Measurements from ENCODE around the gene DENND1A.
"Not testable (repeated sequence)": the region's sequence is repeated elsewhere in the genome, so short reads cannot be mapped to it uniquely, and the experiment has no call there.

The DENND1A gene

DNA sequence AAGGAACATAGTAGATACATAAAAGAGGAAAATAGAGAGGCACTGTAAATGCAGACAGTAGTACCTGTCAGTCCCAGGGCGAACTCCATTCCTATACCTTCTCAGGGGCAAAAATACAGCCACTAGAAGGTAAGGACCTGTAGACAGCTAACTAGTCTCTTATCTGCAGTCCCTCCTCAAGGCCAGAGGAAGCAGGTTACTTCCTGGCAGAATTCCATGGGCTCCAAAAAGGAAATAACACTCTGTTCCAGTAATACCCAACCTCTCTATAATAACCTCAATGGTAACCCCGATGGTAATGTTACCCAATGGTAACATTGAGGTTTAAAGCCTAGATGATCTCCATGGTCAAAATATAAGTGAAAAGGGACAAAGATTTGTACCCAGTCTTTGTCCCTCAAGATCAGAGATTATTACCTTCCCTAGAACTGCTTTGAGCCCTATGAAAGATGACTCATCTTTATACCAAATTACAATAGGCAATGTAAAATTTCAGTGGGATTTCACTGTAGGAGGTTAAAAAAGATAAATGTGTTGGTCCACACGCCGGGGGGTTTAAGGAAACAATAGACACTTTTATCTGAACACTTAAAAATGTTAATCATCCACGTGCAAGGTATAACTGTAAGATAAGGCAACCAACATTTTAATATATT is 113.0 kb downstream of the DENND1A start:
- DNase-seq (ENCODE audit: low read depth): no peak

DNA sequence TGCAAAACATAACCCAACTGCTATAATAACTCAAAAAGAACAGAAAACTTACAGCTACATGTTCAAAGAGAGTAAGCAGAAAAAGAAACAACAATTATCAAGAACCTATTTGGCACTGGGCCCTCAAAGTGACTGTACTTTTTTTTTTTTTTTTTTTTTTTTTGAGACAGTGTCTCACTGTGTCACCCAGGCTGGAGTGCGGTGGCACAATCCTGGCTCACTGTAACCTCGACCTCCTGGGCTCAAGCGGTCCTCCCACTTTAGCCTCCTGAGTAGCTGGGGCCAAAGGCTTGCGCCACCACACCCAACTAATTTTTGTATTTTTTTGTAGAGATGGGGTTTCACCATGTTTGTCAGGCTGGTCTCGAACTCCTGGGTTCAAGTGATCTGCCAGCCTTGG is 114.1 kb downstream of the DENND1A start:
- not testable (repeated sequence) for DNase-seq (ENCODE audit: low read depth)

DNA sequence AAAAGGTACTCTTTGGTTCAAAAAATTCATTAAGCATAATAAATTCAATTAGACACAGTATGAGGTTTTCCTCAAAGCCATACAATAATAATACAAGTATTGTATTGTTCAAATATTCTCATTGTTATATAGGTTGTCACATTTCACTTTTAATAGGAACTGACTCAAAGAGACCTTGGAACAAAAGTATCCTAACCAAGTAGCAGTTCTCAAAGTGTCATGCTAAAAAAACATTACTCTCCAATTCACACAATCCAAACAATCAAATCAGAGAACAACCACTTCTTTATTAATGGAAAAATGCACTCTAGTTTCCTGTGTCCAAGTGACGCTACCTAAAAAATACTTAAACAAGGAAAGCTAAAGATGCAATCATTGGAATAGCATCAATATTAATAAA is 115.4 kb downstream of the DENND1A start:
- DNase-seq (ENCODE audit: low read depth): no peak

DNA sequence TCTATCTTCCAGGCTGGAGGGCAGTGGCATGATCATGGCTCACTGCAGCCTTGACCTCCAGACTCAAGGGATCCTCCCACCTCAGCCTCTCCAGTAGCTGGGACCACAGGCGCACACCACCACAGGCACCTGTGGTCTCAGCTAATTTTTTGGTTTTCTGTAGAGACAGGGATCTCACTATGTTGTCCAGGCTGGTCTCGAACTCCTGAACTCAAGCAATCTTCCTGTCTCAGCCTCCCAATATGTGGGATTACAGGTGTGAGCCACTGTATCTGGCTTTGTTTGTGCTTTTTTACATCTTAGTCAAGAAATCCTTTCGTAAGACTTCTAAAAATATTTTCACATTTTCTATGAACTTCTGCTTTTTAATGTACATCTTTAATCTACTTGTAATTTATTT is 116.9 kb downstream of the DENND1A start:
- DNase-seq (ENCODE audit: low read depth): no peak

DNA sequence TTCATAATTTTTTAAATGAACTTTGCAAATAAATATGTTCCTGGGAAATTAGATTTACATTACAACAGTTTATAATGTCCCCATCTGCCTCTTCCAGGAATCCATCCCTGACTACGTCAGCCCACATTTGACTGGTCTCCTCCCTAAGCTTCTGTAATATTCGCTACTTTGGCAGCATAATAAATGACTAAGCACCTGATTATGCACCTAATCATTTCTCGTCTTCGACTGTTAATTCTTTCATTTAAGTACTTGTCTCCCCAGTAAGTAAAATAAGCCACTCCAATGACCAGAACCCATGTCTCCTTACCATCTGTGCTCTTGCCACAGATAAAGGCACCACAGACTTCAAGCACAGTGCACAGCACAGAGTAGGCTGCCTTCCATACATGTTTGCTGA is 122.7 kb downstream of the DENND1A start:
- no peak for DNase-seq (ENCODE audit: low read depth)

DNA sequence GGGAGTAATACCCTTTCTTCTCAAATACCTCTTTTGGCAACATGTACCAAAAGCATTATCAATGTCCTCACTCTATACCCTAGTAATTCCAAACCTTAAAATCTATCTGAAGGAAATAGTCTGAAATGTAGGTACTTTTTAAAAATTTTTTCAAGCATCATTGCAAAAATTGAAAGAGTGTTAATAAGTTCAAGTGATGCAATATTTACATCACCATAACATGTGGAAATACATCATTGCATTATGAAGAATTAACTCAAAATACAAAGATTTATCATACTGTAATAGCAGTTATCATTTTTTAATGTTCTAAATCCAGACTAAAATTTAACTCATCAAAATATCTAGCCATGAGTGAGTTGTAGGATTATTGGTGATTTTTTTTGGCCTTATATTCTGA is 123.1 kb downstream of the DENND1A start:
- DNase-seq (ENCODE audit: low read depth): no peak

DNA sequence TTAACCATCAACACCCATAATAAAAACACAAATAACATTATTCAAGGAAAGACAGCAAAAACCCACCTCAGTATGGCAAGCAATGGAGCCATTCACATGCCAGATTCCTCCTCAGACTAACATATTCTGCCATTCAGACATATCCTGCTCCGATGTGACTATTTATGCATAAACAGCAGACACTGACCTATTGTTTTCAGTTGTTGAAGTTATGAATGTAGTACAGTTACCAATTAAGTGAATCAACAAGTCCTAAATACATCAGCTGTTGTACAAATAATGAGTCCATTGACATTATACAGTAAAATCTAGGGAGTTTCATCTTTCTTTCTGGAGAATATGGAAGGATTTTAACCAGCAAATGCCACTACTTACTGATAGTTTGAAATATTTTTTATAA is 131.7 kb downstream of the DENND1A start:
- no peak for DNase-seq (ENCODE audit: low read depth)

DNA sequence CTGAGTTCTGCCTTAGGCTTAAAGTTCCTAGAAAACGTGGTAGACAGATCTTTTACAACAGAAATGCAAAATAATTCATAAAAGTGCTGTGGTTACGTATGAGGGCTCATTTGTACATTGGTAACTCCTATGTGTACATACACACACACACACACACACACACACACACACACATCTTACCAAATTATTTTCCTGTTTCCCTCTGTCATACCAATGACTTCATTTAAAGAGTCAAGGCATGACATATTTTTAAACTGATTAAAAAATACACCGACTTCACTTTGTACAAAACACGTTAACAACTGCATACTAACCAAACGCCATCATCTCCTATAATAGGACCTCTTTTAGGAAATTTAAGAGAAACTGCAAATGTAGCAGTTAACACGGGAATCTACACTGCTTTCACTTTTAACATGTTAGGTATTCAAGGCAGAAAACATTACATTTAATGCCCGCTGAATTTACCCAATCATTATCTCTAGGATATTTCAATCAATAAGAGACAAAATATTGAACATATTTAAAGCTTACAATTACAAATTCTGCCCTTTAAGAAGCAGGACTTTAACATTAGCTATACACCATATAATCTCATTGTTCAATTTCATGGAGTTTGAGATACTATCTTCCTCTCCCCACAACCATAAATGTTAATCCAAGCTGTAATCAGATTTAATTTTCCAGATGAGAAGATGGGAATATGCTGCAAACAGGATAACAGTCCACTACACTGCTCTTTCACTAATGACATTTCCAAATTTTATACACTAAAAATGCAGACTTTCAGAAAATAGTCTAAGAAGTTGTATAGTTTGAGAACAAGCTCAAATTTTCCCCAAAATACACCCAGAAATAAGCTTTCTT is 133.1 kb downstream of the DENND1A start:
- no peak for DNase-seq (ENCODE audit: low read depth)

DNA sequence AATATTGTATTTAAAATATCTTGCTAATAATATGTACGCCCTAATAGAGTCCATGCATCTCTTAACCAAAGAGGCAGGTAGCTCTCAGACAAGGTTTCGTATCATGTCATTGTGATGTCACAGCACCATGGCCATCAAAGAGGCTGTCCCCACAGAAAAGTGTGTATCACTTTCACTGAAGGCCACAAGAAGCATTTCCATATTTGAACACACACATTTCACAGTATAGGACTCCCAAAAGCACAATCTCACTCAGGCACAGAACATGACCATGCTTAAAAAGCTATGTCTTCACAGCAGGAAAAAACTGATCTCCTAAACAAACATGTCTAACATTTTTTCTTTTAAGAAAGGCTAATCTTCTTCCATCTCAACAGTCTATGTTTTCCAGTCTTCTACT is 133.8 kb downstream of the DENND1A start:
- DNase-seq (ENCODE audit: low read depth): no peak

DNA sequence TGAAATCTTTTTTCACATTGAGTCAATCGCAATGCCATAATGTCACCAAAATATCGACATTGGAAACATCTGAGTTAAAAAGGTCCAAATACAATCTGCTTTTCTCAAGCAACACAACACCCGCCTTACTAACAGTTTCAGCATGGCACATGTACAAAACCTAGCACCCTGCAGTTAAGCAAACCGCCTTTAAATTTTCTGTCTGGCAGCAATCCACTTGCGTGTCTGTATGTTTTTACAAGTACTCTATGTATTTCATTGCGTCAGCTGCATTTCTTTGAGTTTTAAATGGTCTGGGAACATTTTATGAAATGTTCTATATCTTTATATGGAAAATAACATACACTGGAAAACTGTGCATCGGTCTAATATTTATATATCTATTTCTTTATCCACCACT is 134.6 kb downstream of the DENND1A start:
- no peak for DNase-seq (ENCODE audit: low read depth)

DNA sequence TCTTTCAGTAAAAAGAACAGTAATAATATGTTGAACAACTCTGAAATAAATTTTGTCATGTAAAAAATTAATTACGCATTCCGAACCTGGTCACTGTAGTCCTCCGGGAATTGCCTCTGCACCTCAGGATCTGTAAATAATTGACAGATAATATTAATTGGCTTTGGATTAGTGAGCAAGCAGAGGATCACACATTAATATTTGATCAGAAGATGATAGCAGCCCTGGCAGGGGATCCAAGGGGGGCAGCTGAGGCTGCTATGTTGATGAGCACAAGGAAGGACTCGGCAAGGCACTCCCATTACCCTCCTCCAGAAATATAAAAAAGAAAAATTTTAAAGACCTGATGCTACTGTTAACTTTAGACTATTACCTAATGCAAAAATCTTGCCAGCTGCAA is 137.4 kb downstream of the DENND1A start:
- no peak for DNase-seq (ENCODE audit: low read depth)

DNA sequence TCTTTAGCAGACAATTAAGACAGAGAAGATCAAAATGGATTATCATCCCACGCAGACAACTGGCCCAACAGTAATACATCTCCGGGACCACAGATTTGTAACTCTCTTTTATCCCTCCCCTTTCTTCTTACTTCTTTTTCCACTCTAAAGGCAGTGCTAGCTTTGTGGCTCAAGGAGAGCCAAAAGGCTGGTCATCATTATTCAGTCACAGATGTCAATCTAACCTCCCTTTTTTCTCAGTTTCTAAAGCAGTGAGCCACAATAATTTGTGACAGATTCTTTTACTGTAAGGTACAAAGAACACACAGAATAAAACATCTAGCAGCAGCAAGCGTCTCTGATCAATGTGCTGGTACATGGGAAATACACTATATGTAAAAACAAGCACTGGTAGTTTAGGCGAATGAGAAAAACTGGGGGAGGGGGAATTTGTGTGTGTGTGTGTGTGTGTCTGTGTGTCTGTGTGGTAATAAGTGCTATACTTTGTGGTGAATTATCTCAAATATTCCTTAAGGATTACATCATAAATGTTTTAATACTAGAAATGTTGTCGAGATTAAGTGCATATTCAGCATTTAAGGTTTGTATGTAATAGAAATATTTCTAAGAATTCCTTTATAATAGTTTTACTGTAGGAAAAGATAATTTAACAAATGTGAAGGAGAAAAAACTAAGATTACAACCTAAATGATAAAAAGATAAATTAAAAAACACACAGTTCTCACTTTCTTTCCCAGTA is 140.2 kb downstream of the DENND1A start:
- DNase-seq (ENCODE audit: low read depth): no peak

DNA sequence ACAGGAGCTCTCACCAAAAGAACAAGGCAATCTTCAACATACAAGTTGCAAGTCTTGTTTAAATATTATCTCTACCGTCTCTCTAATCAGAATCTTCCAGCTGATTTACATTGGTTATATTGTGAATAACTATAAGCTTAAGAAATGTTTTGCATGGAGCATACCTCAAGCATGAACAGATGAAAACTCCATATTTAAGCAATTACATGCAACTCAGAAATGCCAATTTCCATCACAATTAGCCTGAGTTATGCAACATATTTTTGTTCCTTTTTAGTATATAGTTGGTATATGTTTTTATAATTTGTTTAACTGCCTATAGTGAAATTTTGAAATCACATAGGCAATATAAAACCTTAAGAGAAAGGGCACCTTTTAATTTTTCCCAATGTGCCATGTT is 142.5 kb downstream of the DENND1A start:
- no peak for DNase-seq (ENCODE audit: low read depth)

DNA sequence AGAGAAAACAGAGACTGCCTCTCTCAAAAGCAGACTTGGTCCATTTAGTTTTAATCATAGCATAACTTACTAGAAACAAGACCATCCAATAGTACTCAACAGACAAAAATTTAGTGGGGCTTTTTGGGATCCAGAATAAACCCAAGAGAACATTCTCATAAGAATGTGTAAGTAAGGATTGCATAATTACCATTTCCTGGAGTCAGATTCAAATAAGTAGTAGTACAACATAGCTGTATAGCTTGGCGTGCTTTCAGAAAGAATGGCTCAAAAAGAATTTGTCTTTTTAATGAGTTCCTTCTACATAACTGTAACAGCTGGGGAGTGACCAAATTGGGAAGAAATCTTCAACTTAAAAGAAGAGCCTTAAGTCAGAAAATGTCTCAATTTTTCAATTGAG is 145.4 kb downstream of the DENND1A start:
- no peak for DNase-seq (ENCODE audit: low read depth)

DNA sequence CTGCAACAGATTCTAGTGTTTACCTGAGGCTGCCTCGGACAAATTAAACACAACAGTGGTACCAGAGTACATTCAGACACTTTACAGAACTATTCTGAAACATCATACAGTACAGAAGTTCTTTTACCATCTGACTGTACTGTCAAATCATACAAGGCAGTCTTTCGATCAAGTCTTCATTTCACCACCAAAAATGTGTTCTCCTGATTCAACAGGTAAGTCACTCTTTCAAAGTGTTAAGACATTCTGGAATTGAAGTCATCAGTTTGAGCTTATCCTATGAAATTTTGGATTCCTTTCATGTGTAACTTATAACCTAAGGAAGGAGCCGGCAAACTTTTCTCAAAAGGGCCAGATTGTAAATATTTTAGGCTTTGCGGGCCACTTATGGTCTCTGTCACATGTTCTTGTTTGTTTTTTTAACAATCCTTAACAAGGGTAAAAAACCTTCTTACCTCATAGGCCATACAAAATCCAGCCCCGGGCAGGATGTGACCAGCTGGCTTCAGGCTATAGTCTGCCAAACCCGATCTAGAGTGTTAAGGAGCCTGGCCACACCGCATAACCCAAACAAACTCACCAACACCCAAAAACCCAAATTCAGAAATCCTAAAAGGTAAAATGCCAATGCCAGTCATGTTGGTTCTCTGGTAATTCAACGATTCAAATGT is 151.6 kb downstream of the DENND1A start:
- no peak for DNase-seq (ENCODE audit: low read depth)

DNA sequence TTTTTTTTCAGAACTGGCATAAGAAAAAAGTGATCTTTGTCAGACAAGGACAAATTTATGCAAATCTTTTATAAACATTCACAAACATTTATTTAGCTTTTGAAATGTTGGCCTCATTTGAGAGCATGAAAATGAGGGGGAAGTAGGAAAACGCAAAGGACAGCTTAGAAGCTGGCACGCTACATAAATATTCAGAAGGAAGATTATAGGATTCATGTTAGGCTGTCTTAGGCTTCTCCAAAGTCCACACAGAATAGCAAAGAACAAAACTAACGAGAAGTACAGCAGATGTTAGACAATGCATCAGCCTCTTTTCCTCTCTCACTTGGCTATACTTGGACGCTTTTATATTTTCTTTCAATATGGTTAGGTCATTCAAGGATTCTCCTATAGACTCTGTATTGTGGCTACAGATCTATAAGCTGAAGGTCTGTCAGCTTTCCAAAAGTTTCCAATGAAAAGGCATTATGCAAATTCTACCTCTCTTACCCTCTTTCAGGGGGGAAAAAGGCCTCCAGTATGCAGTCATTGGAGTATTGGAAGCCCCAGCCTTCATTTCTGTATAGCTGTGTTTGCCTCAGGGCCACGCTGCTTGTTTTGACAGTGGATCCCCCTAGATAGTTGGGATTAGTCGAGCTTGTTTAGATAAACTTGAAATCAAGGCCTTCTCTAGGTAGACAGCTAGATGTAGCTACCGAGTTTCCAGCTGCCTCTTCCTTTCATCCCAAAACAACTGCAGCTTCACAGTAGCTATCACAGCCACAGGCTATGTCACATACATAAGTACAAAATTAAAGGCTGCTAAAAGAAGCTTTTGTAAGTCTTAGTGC is 153.0 kb downstream of the DENND1A start:
- no peak for DNase-seq (ENCODE audit: low read depth)

DNA sequence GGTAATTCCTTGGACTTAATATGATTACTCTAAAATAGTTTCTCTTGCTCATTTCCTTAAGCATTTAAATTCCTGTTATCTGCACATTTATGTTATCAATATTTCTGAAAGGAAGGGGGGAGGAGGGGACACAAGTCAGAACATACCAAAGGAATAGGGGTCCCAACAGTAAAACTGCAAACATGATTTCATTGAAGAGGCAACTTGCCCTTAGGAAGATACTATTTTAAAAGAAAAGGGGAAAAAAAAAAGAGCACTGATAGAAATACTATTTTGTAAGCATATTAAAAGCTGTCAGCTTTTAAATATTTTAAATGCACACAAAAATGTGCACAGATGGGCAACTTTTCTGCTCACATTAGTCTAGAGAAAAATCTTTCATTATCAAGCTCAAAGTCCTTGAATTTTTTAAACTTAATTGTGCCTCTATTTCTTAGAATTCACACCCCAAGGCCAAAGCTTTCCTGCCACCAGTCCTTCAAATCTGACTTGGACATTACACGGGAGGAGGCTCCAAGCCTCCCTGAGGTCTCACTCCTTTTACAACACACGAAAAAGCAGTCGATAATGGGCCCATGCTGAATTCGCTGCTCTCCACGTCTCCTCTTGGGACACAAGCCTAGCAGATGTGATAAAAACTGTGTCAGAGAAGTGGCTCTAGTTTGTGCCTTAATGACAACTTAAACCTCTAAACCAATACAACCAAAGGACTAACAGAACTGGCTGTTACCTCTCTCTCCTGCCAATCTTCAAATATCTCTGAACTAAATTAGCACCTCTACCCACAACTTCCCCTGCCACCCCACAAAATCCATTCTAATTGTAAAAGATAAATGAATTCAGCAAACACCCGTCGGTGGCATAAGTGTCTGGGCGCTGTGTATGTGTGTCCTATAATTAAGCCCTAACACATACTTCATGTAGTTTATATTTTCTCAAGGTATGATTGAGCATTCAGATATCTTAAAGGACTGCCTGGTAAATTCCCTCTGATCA is 154.3 kb downstream of the DENND1A start:
- DNase-seq (ENCODE audit: low read depth): no peak

DNA sequence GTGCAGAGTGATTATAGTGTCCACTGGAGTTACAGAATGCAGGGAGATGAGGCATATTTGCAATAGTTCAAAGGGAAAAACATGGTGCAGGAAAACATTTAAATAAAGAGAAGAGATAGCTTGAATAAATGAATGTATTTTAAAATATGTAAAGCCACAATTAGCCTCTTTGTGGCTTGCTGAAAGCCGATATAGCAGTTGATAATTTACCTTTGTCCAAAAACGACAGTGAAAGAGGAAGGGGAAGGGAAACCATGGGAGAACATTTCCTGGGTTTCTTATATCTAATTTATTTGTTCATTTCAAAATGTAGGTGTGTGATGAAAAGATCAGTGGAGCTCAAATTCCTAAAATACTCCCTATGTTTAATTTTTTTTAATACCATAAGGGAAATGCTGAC is 156.1 kb downstream of the DENND1A start:
- DNase-seq (ENCODE audit: low read depth): no peak

DNA sequence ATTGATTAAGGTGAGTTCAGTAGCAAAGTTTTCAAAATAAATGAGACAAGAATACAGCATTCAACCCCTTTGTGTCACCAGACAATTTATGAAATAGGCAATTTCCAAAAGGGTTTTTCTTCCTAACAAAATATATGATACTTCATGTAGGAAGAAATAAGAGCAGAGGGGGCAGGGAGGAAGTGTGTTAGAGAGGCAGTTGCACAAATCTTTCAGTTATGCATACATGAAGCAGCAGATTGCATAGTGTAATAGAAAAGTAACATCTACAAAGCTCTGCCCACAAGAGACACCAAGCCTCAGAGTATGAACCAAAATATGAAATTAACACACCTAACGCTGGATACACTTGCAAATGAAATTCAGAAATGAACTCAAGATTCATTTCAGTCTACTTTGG is 157.0 kb downstream of the DENND1A start:
- no peak for DNase-seq (ENCODE audit: low read depth)

DNA sequence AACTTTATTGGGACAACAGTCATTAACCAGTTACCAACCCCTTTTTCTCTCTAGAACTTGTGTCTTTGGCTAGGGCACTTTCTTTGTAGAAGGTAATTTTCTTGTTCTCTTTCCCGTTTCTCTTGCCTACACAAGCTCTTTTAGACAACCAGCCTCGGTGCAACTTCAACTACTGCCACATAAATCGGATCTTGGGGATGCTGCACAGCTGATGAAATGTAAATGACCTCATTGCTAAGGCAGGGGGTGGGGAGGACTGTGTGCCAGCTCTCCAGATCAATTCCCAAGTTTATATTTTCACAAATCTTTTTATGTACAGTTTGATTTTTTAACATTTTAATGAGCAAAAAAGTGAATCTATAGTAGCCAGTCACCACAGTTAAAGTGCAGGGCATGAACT is 157.6 kb downstream of the DENND1A start:
- no peak for DNase-seq (ENCODE audit: low read depth)

Data from stimulated activated CD8-positive, alpha-beta memory T cell treated with anti-CD3 and anti-CD28 coated beads, Interleukin-12 subunit alpha, Interleukin-12 subunit beta, amount 100 ng/mL, for 4 hours (primary cell).